Measurements from ENCODE around the gene RUNDC3A. TPM values are rescaled to one million over a fixed set of nuclear protein-coding genes. Genes with fewer than 3 reads are reported as not detected.
A peak's percentile ranks its signal among the peaks of the same experiment; 100 is the strongest.

The RUNDC3A gene
- total RNA-seq, 1 experiment from 2014 or later: 5.2 TPM

GRCh38 chr17:44344939-44345453, 36.6 kb downstream of the RUNDC3A start, which contains the start of gene GRN:
GRN (plus strand) TSS chr17:44345302; CDS start chr17:44349165, 3,863 bp downstream.
- H3K9me3 Mint-ChIP-seq: no peaks in the 10 kb centered on the region
- peaks cover 20% of the 10 kb centered on the region for H3K27me3 Mint-ChIP-seq (ENCODE audit: low read depth)
- DNase-seq (ENCODE audit: low spot score) (peak; percentile 95), ATAC-seq (peak; percentile 99)
- no peaks in the 10 kb centered on the region for H3K36me3 Mint-ChIP-seq
- CTCF ChIA-PET: interaction anchor here (0.6 to 3.5 kb wide), 44 partner anchors 7 to 401 kb away, joined by 3 to 78 read pairs (median 6); partner anchors contain the start of genes ASB16, ATXN7L3, FAM171A2 and HDAC5
- H3K27ac Mint-ChIP-seq: peak within 1 kb of the TSS; percentile 95
- POLR2A ChIA-PET: interaction anchor here (0.8 to 1.4 kb wide), 8 partner anchors 10 to 123 kb away, joined by 3 to 8 read pairs (median 4); partner anchors contain the start of gene RUNDC3A
- H3K4me3 Mint-ChIP-seq: peak within 1 kb of the TSS; percentile 85
- peaks cover 8% of the 10 kb centered on the region for H3K4me1 Mint-ChIP-seq
- no peak for TF ChIP-seq TEAD4 (CRISPR knock-in tag; IDR thresholded peaks at IDR 0.05)
- no peak for TF ChIP-seq PREB (CRISPR knock-in tag; IDR thresholded peaks at IDR 0.05; ENCODE audit: borderline replicate concordance)
- TF ChIP-seq FOXP1 (CRISPR knock-in tag; IDR thresholded peaks at IDR 0.05; ENCODE audit: borderline replicate concordance): 0 out of 2 replicates have a peak, but pooled peaks have one; percentile 11
- TF ChIP-seq E2F1 (CRISPR knock-in tag; IDR thresholded peaks at IDR 0.05): no peak
- no peak for TF ChIP-seq NR1H2 (CRISPR knock-in tag; IDR thresholded peaks at IDR 0.05)
- TF ChIP-seq IRF2 (CRISPR knock-in tag; IDR thresholded peaks at IDR 0.05; ENCODE audit: borderline replicate concordance, low read depth): no peak
- TF ChIP-seq NFYB (CRISPR knock-in tag; conservative IDR thresholded peaks at IDR 0.05; ENCODE audit: low read depth): peak; percentile 85
- TF ChIP-seq PRRX2 (CRISPR knock-in tag; IDR thresholded peaks at IDR 0.05): no peak
- no peak for TF ChIP-seq ZNF121 (CRISPR knock-in tag; IDR thresholded peaks at IDR 0.05)
- no peak for TF ChIP-seq MXD4 (CRISPR knock-in tag; IDR thresholded peaks at IDR 0.05; ENCODE audit: borderline replicate concordance)
- TF ChIP-seq ZNF263 (CRISPR knock-in tag; IDR thresholded peaks at IDR 0.05; ENCODE audit: low read depth): no peak
- TF ChIP-seq MLX (CRISPR knock-in tag; IDR thresholded peaks at IDR 0.05): no peak
- peak; percentile 61; the same call in 1 of the 2 replicates for TF ChIP-seq ARID4B (CRISPR knock-in tag; IDR thresholded peaks at IDR 0.05; ENCODE audit: borderline replicate concordance)
- no peak for TF ChIP-seq ZNF232 (CRISPR knock-in tag; IDR thresholded peaks at IDR 0.05)
- no peak for TF ChIP-seq OVOL2 (CRISPR knock-in tag; IDR thresholded peaks at IDR 0.05; ENCODE audit: borderline replicate concordance)
- TF ChIP-seq USF1 (CRISPR knock-in tag; IDR thresholded peaks at IDR 0.05): peak; percentile 99
- peak; percentile 88 for TF ChIP-seq FOXK1 (CRISPR knock-in tag; IDR thresholded peaks at IDR 0.05)
- no peak for TF ChIP-seq HMGA2 (CRISPR knock-in tag; IDR thresholded peaks at IDR 0.05)
- no peak for TF ChIP-seq ATF1 (CRISPR knock-in tag; IDR thresholded peaks at IDR 0.05)
- no peak for TF ChIP-seq TP53 (CRISPR knock-in tag; IDR thresholded peaks at IDR 0.05)
- no peak for TF ChIP-seq ATF2 (CRISPR knock-in tag; IDR thresholded peaks at IDR 0.05; ENCODE audit: borderline replicate concordance, low read depth)
- no peak for TF ChIP-seq SMAD3 (CRISPR knock-in tag; IDR thresholded peaks at IDR 0.05; ENCODE audit: borderline replicate concordance)
- no peak for TF ChIP-seq NR2C2 (CRISPR knock-in tag; IDR thresholded peaks at IDR 0.05)
- peak; percentile 99 for TF ChIP-seq USF2 (CRISPR knock-in tag; IDR thresholded peaks at IDR 0.05)
- peak; percentile 53; the same call in 1 of the 2 replicates for TF ChIP-seq SP1 (CRISPR knock-in tag; conservative IDR thresholded peaks at IDR 0.05)
- peak; percentile 88 for TF ChIP-seq ETV6 (CRISPR knock-in tag; IDR thresholded peaks at IDR 0.05)
- peak; percentile 66 for TF ChIP-seq MAX (CRISPR knock-in tag; IDR thresholded peaks at IDR 0.05)
- TF ChIP-seq ATF3 (CRISPR knock-in tag; conservative IDR thresholded peaks at IDR 0.05): no peak

Measured in WTC11 (cell line).